Pancreas (tissue), 10 donors: Measurements from ENCODE around the gene RING1. TPM values are rescaled to one million over a fixed set of nuclear protein-coding genes. Genes with fewer than 3 reads are reported as not detected.
A peak's percentile ranks its signal among the peaks of the same experiment; 100 is the strongest.

Experiments
- ATAC-seq, 4 donors: fragments of 200-7000 bp; cut with Tn5 transposase; one replicate each; pipeline versions ENCODE4 v1.8.0 to v1.9.1; 2020; ENCODE audit warnings: mild to moderate bottlenecking in 4 of 4, moderate library complexity in 4 of 4
- DNase-seq, 6 donors: peaks; one replicate each; pipeline ENCODE4 v3.0.0-alpha.2; 2020
- FAIRE-seq: peaks from 2 replicates; lab custom pipeline; 2012; peaks lifted over from hg19 to GRCh38; lab: Jason Lieb, UNC
- H3K27ac ChIP-seq, 4 donors: fragments of 200-600 bp; sonication (generic); 1 replicate in 3 of 4; 2 replicates in 1 of 4; pipeline versions ENCODE4 v1.5.0 to v1.8.0; 2020
- H3K27me3 ChIP-seq, 4 donors: fragments of 200-600 bp; one replicate each; pipeline ENCODE4 v1.8.0; 2021
- H3K36me3 ChIP-seq, 3 donors: fragments of 200-600 bp; sonication (generic) in 1 of 3; one replicate each; pipeline versions ENCODE4 v1.5.0 to v1.8.0; 2020 to 2021
- H3K4me1 ChIP-seq, 3 donors: fragments of 200-600 bp; one replicate each; pipeline ENCODE4 v1.8.0; 2021
- H3K4me3 ChIP-seq, 4 donors: fragments of 200-600 bp; sonication (generic) in 2 of 4; one replicate each; pipeline versions ENCODE4 v1.5.0 to v1.8.0; 2020 to 2021
- H3K9me3 ChIP-seq, 4 donors: fragments of 200-600 bp; one replicate each; pipeline ENCODE4 v1.8.0; 2021
- WGBS, 2 donors: extraction: QIAGEN DNeasy Blood & Tissue Kit; methylation state at CpG; one replicate each; pipeline ENCODE4 v1.1.7; 2013; 5-methylcytosine and 5-hydroxymethylcytosine counted together
- intact Hi-C, 3 donors: fragments of 100-400 bp; cut with DNase I; formaldehyde crosslinking; loops; one replicate each; pipeline versions ENCODE4 v1.11.1 to v1.14.2; 2022
- polyA plus RNA-seq, 2 donors: library from polyadenylated mRNA; stranded (reverse); fragments of 200-250 nt; gene quantifications; one replicate each; pipeline ENCODE4 v1.2.3, GENCODE V29; 2013
- total RNA-seq, 6 donors: library from RNA; stranded (reverse); fragmentation: NEBNext Ultra II Directional in 4 of 6; extraction: Animal tissue kit (Norgen Biotek cat#: 25700) in 4 of 6; gene quantifications; one replicate each; pipeline versions ENCODE4 v1.2.1 to v1.2.4, GENCODE V29; 2021 to 2023
- TF ChIP-seq, protein P1 (sequence below), 4 donors: fragments of 200-600 bp; sonication (generic) in 3 of 4; IDR thresholded peaks; one replicate each; pipeline versions ENCODE4 v1.5.0 to v1.8.0; 2021; ENCODE audit warnings: antibody characterized with exemption in 4 of 4
- donor health status: healthy with polysubstance abuse.
- donor health status: DM: no; HTN: no; CAD: no; lungs with moderate emphysema.
- donor health status: DM: no; HTN: no; CAD: no.
- donor health status: control.
- donor health status: control.
- donor health status: Bipolar disorder and iron deficiency.
- donor health status: DM: yes; HTN: yes; CAD: no.
- donor health status: DM: no; HTN: no; CAD: no.
- donor health status: DM: no; HTN: no; CAD: no.
- donor health status: DM: yes; HTN: yes; CAD: no.

The RING1 gene
- total and polyA plus RNA-seq, 8 donors, result 15.0 to 57.6 (median 22.1) TPM

GRCh38 chr6:33203443-33204164 is 4.7 kb upstream of the RING1 start:
- TF ChIP-seq, protein P1, sequence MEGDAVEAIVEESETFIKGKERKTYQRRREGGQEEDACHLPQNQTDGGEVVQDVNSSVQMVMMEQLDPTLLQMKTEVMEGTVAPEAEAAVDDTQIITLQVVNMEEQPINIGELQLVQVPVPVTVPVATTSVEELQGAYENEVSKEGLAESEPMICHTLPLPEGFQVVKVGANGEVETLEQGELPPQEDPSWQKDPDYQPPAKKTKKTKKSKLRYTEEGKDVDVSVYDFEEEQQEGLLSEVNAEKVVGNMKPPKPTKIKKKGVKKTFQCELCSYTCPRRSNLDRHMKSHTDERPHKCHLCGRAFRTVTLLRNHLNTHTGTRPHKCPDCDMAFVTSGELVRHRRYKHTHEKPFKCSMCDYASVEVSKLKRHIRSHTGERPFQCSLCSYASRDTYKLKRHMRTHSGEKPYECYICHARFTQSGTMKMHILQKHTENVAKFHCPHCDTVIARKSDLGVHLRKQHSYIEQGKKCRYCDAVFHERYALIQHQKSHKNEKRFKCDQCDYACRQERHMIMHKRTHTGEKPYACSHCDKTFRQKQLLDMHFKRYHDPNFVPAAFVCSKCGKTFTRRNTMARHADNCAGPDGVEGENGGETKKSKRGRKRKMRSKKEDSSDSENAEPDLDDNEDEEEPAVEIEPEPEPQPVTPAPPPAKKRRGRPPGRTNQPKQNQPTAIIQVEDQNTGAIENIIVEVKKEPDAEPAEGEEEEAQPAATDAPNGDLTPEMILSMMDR (IDR thresholded peaks at IDR 0.05), result no peak
- FAIRE-seq, result no peak
- Histone ChIP-seq H3K4me1 (peaks cover 11 to 30% (median 21%) of the 10 kb centered on the region in 3 donors), H3K4me3 (peak overlapping the region in 2 of 4 donors; percentile 68 to 75), H3K27me3 (no peaks in the 10 kb centered on the region), H3K36me3 (peaks cover 0 to 18% (median 16%) of the 10 kb centered on the region in 3 donors), H3K9me3 (no peaks in the 10 kb centered on the region), H3K27ac (peak overlapping the region in 3 of 4 donors; percentile 81 to 84 (median 82))
- DNase-seq, result peak in 1 of 6 donors; percentile 34
- no peak for ATAC-seq
- WGBS, 2 donors, result 63 to 74% methylated on average over 7 of the region's 7 CpGs
- intact Hi-C loops, result no loop called here

GRCh38 chr6:33204165-33204414 is 4.2 kb upstream of the RING1 start:
- Histone ChIP-seq H3K27ac (peak overlapping the region; percentile 50 to 84 (median 82)), H3K4me1 (peaks cover 11 to 29% (median 16%) of the 10 kb centered on the region in 3 donors), H3K4me3 (peak overlapping the region in 2 of 4 donors; percentile 68 to 75), H3K27me3 (no peaks in the 10 kb centered on the region), H3K36me3 (peaks cover 0 to 18% (median 16%) of the 10 kb centered on the region in 3 donors), H3K9me3 (no peaks in the 10 kb centered on the region)
- no peak for DNase-seq
- intact Hi-C loops, result no loop called here
- WGBS, 2 donors, result 2% methylated on average over 4 of the region's 4 CpGs
- FAIRE-seq, result no peak
- no peak for ATAC-seq
- TF ChIP-seq, protein P1 (IDR thresholded peaks at IDR 0.05), result no peak

GRCh38 chr6:33204415-33205190 is 3.7 kb upstream of the RING1 start, which contains the start of gene HSD17B8:
HSD17B8 (plus strand) TSS chr6:33204655; CDS start chr6:33204669, 14 bp downstream.
- H3K4me3 ChIP-seq, result peak within 1 kb of the TSS; percentile 61 to 75 (median 68)
- FAIRE-seq (no peak), DNase-seq (peak; percentile 95 to 98 (median 95)), ATAC-seq (peak; percentile 66 to 80 (median 74))
- TF ChIP-seq, protein P1 (IDR thresholded peaks at IDR 0.05), result no peak
- H3K4me1 ChIP-seq, result peaks cover 11 to 25% (median 15%) of the 10 kb centered on the region in 3 donors
- peak within 1 kb of the TSS; percentile 50 to 84 (median 82) for H3K27ac ChIP-seq
- H3K36me3 ChIP-seq, result peaks cover 0 to 18% (median 16%) of the 10 kb centered on the region in 3 donors
- WGBS, 2 donors, result 0 to 1% methylated on average over 47 to 48 of the region's 48 CpGs
- H3K27me3 ChIP-seq, result no peaks in the 10 kb centered on the region
- intact Hi-C loops, result no loop called here
- no peaks in the 10 kb centered on the region for H3K9me3 ChIP-seq

GRCh38 chr6:33205191-33206026 is 2.9 kb upstream of the RING1 start:
- intact Hi-C loops, result no loop called here
- peak overlapping the region; percentile 50 to 84 (median 82) for H3K27ac ChIP-seq
- peak overlapping the region; percentile 61 to 75 (median 68) for H3K4me3 ChIP-seq
- H3K36me3 ChIP-seq, result peaks cover 0 to 26% (median 16%) of the 10 kb centered on the region in 3 donors
- TF ChIP-seq, protein P1 (IDR thresholded peaks at IDR 0.05), result no peak
- FAIRE-seq (no peak), DNase-seq (peak in 1 of 6 donors; percentile 36), ATAC-seq (no peak)
- H3K27me3 ChIP-seq, result no peaks in the 10 kb centered on the region
- H3K9me3 ChIP-seq, result no peaks in the 10 kb centered on the region
- peaks cover 11 to 25% (median 15%) of the 10 kb centered on the region in 3 donors for H3K4me1 ChIP-seq
- WGBS, 2 donors, result 24 to 32% methylated on average over 16 to 17 of the region's 17 CpGs
